ENCODE data around the gene HECTD2. TPM values are rescaled to one million over a fixed set of nuclear protein-coding genes. Genes with fewer than 3 reads are reported as not detected.

Gene HECTD2
- polyA plus RNA-seq, 1 donor from 2014 or later, result 87.6 TPM

- Histone ChIP-seq H3K27ac (ENCODE audit: low read length) (no peak overlapping the region), H3F3A (ENCODE audit: insufficient read depth, low read length, poor library complexity, severe bottlenecking) (no peaks in the 10 kb centered on the region), H3K79me2 (replicated peaks; ENCODE audit: insufficient read depth, low read length) (no peaks in the 10 kb centered on the region), H3K9me3 (ENCODE audit: low read length) (no peaks in the 10 kb centered on the region), H3K4me3 (ENCODE audit: low read length) (no peak overlapping the region), H3K36me3 (ENCODE audit: insufficient read depth, low read length) (no peaks in the 10 kb centered on the region), H2AFZ (ENCODE audit: low read depth, low read length) (no peak overlapping the region), H3K9me2 (ENCODE audit: insufficient read depth, low read length) (no peaks in the 10 kb centered on the region), H3K27me3 (ENCODE audit: insufficient read depth, low read depth, low read length) (no peaks in the 10 kb centered on the region), H3K9ac (ENCODE audit: low read length) (no peak overlapping the region), H4K20me1 (ENCODE audit: insufficient read depth) (no peaks in the 10 kb centered on the region), H3K4me2 (ENCODE audit: low read length) (no peak overlapping the region)
- TF ChIP-seq SMC3 (conservative IDR thresholded peaks at IDR 0.05; ENCODE audit: poor library complexity) (no peak), EZH2 (IDR thresholded peaks at IDR 0.05; ENCODE audit: borderline replicate concordance, insufficient read depth, low read length, poor library complexity, severe bottlenecking) (no peak), RAD21 (conservative IDR thresholded peaks at IDR 0.05) (no peak), EP300 (conservative IDR thresholded peaks at IDR 0.05; ENCODE audit: poor library complexity, severe bottlenecking) (no peak), TAF1 (IDR thresholded peaks at IDR 0.05; ENCODE audit: low read depth) (no peak), POLR2AphosphoS5 (IDR thresholded peaks at IDR 0.05) (no peak), MXI1 (conservative IDR thresholded peaks at IDR 0.05; ENCODE audit: poor library complexity, severe bottlenecking) (no peak)
- TF ChIP-seq, protein P1, sequence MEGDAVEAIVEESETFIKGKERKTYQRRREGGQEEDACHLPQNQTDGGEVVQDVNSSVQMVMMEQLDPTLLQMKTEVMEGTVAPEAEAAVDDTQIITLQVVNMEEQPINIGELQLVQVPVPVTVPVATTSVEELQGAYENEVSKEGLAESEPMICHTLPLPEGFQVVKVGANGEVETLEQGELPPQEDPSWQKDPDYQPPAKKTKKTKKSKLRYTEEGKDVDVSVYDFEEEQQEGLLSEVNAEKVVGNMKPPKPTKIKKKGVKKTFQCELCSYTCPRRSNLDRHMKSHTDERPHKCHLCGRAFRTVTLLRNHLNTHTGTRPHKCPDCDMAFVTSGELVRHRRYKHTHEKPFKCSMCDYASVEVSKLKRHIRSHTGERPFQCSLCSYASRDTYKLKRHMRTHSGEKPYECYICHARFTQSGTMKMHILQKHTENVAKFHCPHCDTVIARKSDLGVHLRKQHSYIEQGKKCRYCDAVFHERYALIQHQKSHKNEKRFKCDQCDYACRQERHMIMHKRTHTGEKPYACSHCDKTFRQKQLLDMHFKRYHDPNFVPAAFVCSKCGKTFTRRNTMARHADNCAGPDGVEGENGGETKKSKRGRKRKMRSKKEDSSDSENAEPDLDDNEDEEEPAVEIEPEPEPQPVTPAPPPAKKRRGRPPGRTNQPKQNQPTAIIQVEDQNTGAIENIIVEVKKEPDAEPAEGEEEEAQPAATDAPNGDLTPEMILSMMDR (IDR thresholded peaks at IDR 0.05; ENCODE audit: poor library complexity, severe bottlenecking), result no peak
- TF ChIP-seq, protein P2, sequence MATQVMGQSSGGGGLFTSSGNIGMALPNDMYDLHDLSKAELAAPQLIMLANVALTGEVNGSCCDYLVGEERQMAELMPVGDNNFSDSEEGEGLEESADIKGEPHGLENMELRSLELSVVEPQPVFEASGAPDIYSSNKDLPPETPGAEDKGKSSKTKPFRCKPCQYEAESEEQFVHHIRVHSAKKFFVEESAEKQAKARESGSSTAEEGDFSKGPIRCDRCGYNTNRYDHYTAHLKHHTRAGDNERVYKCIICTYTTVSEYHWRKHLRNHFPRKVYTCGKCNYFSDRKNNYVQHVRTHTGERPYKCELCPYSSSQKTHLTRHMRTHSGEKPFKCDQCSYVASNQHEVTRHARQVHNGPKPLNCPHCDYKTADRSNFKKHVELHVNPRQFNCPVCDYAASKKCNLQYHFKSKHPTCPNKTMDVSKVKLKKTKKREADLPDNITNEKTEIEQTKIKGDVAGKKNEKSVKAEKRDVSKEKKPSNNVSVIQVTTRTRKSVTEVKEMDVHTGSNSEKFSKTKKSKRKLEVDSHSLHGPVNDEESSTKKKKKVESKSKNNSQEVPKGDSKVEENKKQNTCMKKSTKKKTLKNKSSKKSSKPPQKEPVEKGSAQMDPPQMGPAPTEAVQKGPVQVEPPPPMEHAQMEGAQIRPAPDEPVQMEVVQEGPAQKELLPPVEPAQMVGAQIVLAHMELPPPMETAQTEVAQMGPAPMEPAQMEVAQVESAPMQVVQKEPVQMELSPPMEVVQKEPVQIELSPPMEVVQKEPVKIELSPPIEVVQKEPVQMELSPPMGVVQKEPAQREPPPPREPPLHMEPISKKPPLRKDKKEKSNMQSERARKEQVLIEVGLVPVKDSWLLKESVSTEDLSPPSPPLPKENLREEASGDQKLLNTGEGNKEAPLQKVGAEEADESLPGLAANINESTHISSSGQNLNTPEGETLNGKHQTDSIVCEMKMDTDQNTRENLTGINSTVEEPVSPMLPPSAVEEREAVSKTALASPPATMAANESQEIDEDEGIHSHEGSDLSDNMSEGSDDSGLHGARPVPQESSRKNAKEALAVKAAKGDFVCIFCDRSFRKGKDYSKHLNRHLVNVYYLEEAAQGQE (IDR thresholded peaks at IDR 0.05; ENCODE audit: borderline replicate concordance), result no peak
These were observed 135.2 kb downstream of the HECTD2 start for GRCh38 chr10:91545384-91545783.

- no peaks in the 10 kb centered on the region for H4K20me1 ChIP-seq (ENCODE audit: insufficient read depth)
- TF ChIP-seq TAF1 (IDR thresholded peaks at IDR 0.05; ENCODE audit: low read depth) (no peak), MXI1 (conservative IDR thresholded peaks at IDR 0.05; ENCODE audit: poor library complexity, severe bottlenecking) (no peak), SMC3 (conservative IDR thresholded peaks at IDR 0.05; ENCODE audit: poor library complexity) (no peak), EZH2 (IDR thresholded peaks at IDR 0.05; ENCODE audit: borderline replicate concordance, insufficient read depth, low read length, poor library complexity, severe bottlenecking) (no peak), EP300 (conservative IDR thresholded peaks at IDR 0.05; ENCODE audit: poor library complexity, severe bottlenecking) (no peak), POLR2AphosphoS5 (IDR thresholded peaks at IDR 0.05) (no peak), RAD21 (conservative IDR thresholded peaks at IDR 0.05) (no peak)
- TF ChIP-seq, protein P1 (IDR thresholded peaks at IDR 0.05; ENCODE audit: poor library complexity, severe bottlenecking), result no peak
- TF ChIP-seq, protein P2 (IDR thresholded peaks at IDR 0.05; ENCODE audit: borderline replicate concordance), result no peak
- no peaks in the 10 kb centered on the region for H3F3A ChIP-seq (ENCODE audit: insufficient read depth, low read length, poor library complexity, severe bottlenecking)
- H3K79me2 ChIP-seq (replicated peaks; ENCODE audit: insufficient read depth, low read length), result no peaks in the 10 kb centered on the region
- no peaks in the 10 kb centered on the region for H3K27me3 ChIP-seq (ENCODE audit: insufficient read depth, low read depth, low read length)
- H3K9ac ChIP-seq (ENCODE audit: low read length), result no peak overlapping the region
- no peaks in the 10 kb centered on the region for H3K9me2 ChIP-seq (ENCODE audit: insufficient read depth, low read length)
- H3K27ac ChIP-seq (ENCODE audit: low read length), result no peak overlapping the region
- no peaks in the 10 kb centered on the region for H3K9me3 ChIP-seq (ENCODE audit: low read length)
- no peak overlapping the region for H3K4me2 ChIP-seq (ENCODE audit: low read length)
- H3K4me3 ChIP-seq (ENCODE audit: low read length), result no peak overlapping the region
- H2AFZ ChIP-seq (ENCODE audit: low read depth, low read length), result no peak overlapping the region
- H3K36me3 ChIP-seq (ENCODE audit: insufficient read depth, low read length), result no peaks in the 10 kb centered on the region
These were observed 135.7 kb downstream of the HECTD2 start for GRCh38 chr10:91545838-91546237.
